HepG2 (cell line): ENCODE measurements around the gene CABLES2. TPM values are rescaled to one million over a fixed set of nuclear protein-coding genes. Genes with fewer than 3 reads are reported as not detected.
A peak's percentile ranks its signal among the peaks of the same experiment; 100 is the strongest.

Source experiments
- ATAC-seq: fragments of 200-7000 bp; cut with Tn5 transposase; 3 replicates; pipeline ENCODE4 v1.9.1; 2020; ENCODE audit warnings: mild to moderate bottlenecking, moderate library complexity
- BruUV-seq: library from RNA; stranded (reverse); fragments of 400-500 nt; replicated peaks from 2 replicates; lab custom pipeline; 2021; lab: Mats Ljungman, UMichigan
- CTCF ChIA-PET: fragments of 300-600 bp; formaldehyde crosslinking; extraction: SDS; loops from one replicate; lab custom pipeline; 2021; ENCODE audit warnings: low total read pairs, inconsistent platforms, low intra/inter-chr PET ratio; lab: Yijun Ruan, JAX
- POLR2A ChIA-PET: fragments of 350-600 bp; sonication (Branson Sonifier 250); formaldehyde crosslinking; loops from one replicate; lab custom pipeline; 2020; ENCODE audit warnings: antibody characterized with exemption, inconsistent platforms; lab: Yijun Ruan, JAX
- DNase-seq: peaks from one replicate; pipeline ENCODE4 v3.0.0-alpha.2; 2015; ENCODE audit warnings: low spot score
- FAIRE-seq: peaks from 3 replicates; lab custom pipeline; 2011; peaks lifted over from hg19 to GRCh38; lab: Jason Lieb, UNC
- H2AFZ ChIP-seq: one replicate; pipeline ENCODE4 v1.6.1; 2011; ENCODE audit warnings: low read length, inconsistent platforms
- H3K27ac ChIP-seq: fragments of 300-600 bp; 3 replicates; pipeline ENCODE4 v1.8.0; 2011; ENCODE audit warnings: mixed run types, mild to moderate bottlenecking, mixed read lengths, low read length, inconsistent platforms; ENCODE audit not compliant: insufficient read depth; ENCODE audit errors: extremely low read length
- H3K27me3 ChIP-seq, 2 experiments: fragments of 200-600 bp in 1 of 2; 2 replicates in 1 of 2; 3 replicates in 1 of 2; pipeline versions ENCODE4 v1.6.0 to v1.8.0; 2011; ENCODE audit warnings: low read length in 2 of 2, mild to moderate bottlenecking in 2 of 2, moderate library complexity in 2 of 2, inconsistent platforms in 1 of 2; ENCODE audit not compliant: insufficient read depth in 2 of 2, control insufficient read depth in 1 of 2
- H3K36me3 ChIP-seq, 2 experiments: fragments of 200-600 bp in 1 of 2; replicated peaks in 1 of 2; 2 replicates in 1 of 2; 3 replicates in 1 of 2; pipeline versions ENCODE4 v1.5.1 to v1.8.0; 2011; ENCODE audit warnings: low read length in 2 of 2, inconsistent platforms in 1 of 2; ENCODE audit not compliant: insufficient read depth in 2 of 2, control insufficient read depth in 1 of 2
- H3K4me1 ChIP-seq: 2 replicates; pipeline ENCODE4 v1.5.1; 2012; ENCODE audit warnings: low read length, inconsistent platforms; ENCODE audit not compliant: insufficient read depth
- H3K4me2 ChIP-seq: 2 replicates; pipeline ENCODE4 v1.6.0; 2011; ENCODE audit warnings: low read depth, low read length, inconsistent platforms
- H3K4me3 ChIP-seq, 3 experiments: fragments of 200-600 bp in 1 of 3; sonication (generic), shearing (Covaris generic) in 1 of 3; replicated peaks in 1 of 3; 2 replicates each; pipeline ENCODE4 v1.5.1; 2011 to 2016; ENCODE audit warnings: low read length in 3 of 3, inconsistent platforms in 2 of 3, low read depth in 2 of 3, mild to moderate bottlenecking in 2 of 3, control low read depth in 1 of 3, mixed read lengths in 1 of 3; ENCODE audit not compliant: insufficient read depth in 1 of 3
- H3K79me2 ChIP-seq: one replicate; pipeline ENCODE4 v1.6.1; 2011; ENCODE audit warnings: low read length, inconsistent platforms; ENCODE audit not compliant: insufficient read depth
- H3K9ac ChIP-seq: 2 replicates; pipeline ENCODE4 v1.6.0; 2011; ENCODE audit warnings: mild to moderate bottlenecking, low read depth, low read length, inconsistent platforms; ENCODE audit not compliant: insufficient read depth
- H3K9me3 ChIP-seq: 2 replicates; pipeline ENCODE4 v1.5.1; 2012; ENCODE audit warnings: mild to moderate bottlenecking, low read length
- H4K20me1 ChIP-seq: 2 replicates; pipeline ENCODE4 v1.6.0; 2011; ENCODE audit warnings: inconsistent platforms, mild to moderate bottlenecking, low read length, moderate library complexity; ENCODE audit not compliant: insufficient read depth
- BHLHE40 ChIP-seq: IDR thresholded peaks from 2 replicates; pipeline ENCODE4 v1.6.1; 2011; ENCODE audit warnings: low read length, improper control_type of control experiment
- CREB1 ChIP-seq, 2 experiments: fragments of 450-650 bp in 1 of 2; IDR thresholded peaks; 2 replicates each; pipeline ENCODE4 v1.6.1; 2016 to 2017; ENCODE audit warnings: control low read depth in 1 of 2, mild to moderate bottlenecking in 1 of 2, missing compliant biosample characterization in 1 of 2, missing genetic modification characterization in 1 of 2
- FOXM1 ChIP-seq: sonication (generic); formaldehyde crosslinking; IDR thresholded peaks from 2 replicates; pipeline ENCODE4 v1.5.0; 2020; ENCODE audit warnings: missing genetic modification reagents
- NFIC ChIP-seq: IDR thresholded peaks from 2 replicates; pipeline ENCODE4 v1.6.1; 2012; ENCODE audit warnings: mild to moderate bottlenecking, low read length, inconsistent platforms
- SATB2 ChIP-seq: sonication (generic); formaldehyde crosslinking; IDR thresholded peaks from 2 replicates; pipeline ENCODE4 v1.5.0; 2020; ENCODE audit warnings: missing genetic modification reagents
- USF2 ChIP-seq, 2 experiments: sonication (generic) in 1 of 2; formaldehyde crosslinking in 1 of 2; IDR thresholded peaks; 2 replicates each; pipeline versions ENCODE4 v1.5.1 to v1.6.1; 2011 to 2020; ENCODE audit warnings: borderline replicate concordance in 1 of 2, low read depth in 1 of 2, low read length in 1 of 2, mild to moderate bottlenecking in 1 of 2, missing genetic modification reagents in 1 of 2, moderate library complexity in 1 of 2
- ZNF749 ChIP-seq: sonication (generic); formaldehyde crosslinking; IDR thresholded peaks from 2 replicates; pipeline ENCODE4 v1.8.0; 2022; ENCODE audit warnings: mild to moderate bottlenecking, missing genetic modification reagents, moderate library complexity, borderline replicate concordance
- WGBS: methylation state at CpG from one replicate; pipeline ENCODE4 v1.1.6; 2017; ENCODE audit warnings: low lambda C conversion rate; 5-methylcytosine and 5-hydroxymethylcytosine counted together
- in situ Hi-C: cut with HindIII; loops from 2 replicates; pipeline ENCODE4 v1.10.0; 2017; ENCODE audit warnings: low pct_unique_long_range_greater_than_20kb; ENCODE audit not compliant: extremely low pct_ligation_motif_present
- intact Hi-C: fragments of 100-400 bp; cut with micrococcal nuclease; formaldehyde crosslinking; loops from one replicate; pipeline ENCODE4 v1.10.0; 2022; ENCODE audit not compliant: unreplicated experiment
- polyA plus RNA-seq, 8 experiments: library from polyadenylated mRNA; depleted of rRNA in 3 of 8; stranded (reverse) in 7 of 8; unstranded in 1 of 8; fragments of >200 nt; fragmentation: Illumina TruSeq in 4 of 8; extraction: Trizol in 4 of 8; gene quantifications; 2 replicates each; pipeline versions ENCODE4 v1.2.1 to v1.2.3, GENCODE V29; 2011 to 2016; ENCODE audit warnings: low read depth in 4 of 8, missing spikeins in 1 of 8, mixed read lengths in 1 of 8; ENCODE audit not compliant: insufficient read depth in 1 of 8
- total RNA-seq, 5 experiments: library from RNA; depleted of rRNA; stranded (reverse); fragments of >200 nt; fragmentation: Illumina TruSeq; extraction: Trizol; gene quantifications; 2 replicates each; pipeline ENCODE4 v1.2.3, GENCODE V29; 2016; ENCODE audit warnings: low read depth in 1 of 5
- TF ChIP-seq, protein P1 (sequence below): sonication (generic); formaldehyde crosslinking; conservative IDR thresholded peaks from 2 replicates; pipeline ENCODE4 v1.8.0; 2022; ENCODE audit warnings: missing genetic modification reagents

The CABLES2 gene
- total and polyA plus RNA-seq, 2 of the 13 experiments (the other 11 are each of a cell fraction or from before 2014, with no cell fraction given): 5.2 to 9.7 TPM

DNA sequence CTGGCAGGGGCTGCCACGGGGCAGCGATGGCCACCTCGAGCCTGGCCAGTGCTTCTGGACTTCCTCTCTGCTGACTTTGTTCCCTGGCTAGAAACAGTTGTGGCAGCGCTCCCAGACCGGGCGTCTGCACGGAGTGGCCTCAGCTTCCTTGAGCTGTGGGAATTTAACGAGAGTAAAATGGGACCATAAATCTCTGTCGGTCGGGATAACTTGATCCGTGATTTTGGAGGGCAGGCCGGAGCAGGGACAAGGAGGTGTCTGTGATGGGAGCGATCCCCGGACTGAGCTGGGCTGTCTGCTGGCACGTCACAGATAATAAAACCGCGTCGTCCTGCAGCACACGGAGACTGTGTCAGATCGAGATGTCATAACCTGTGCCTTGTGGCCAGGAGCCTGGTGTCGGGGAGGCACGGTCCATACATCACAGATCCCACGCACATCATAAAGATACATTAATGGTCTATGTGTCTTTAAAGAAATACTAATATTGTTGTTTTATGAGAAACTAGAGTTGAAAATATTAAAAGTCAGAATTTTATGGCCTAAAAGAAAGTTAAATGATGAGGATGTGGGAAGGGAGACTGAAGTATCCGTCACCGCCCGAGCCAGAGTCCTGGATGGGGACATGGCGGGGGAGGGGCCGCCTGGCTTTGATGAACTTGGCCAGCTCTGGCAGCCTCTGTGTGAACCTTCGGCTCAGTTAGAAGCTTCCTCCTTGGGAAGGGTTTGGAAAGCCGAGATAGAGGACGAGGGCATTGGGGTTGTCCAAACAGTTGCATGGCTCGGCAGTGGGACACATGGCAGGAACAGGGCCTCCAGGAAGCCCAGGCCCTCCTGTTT lies 26.8 kb upstream of the CABLES2 start:
- Histone ChIP-seq H3K4me1 (peaks cover 40% of the 10 kb centered on the region), H3K4me2 (no peak overlapping the region), H3K27ac (no peak overlapping the region), H3K27me3 (peaks cover 29 to 97% of the 10 kb centered on the region in 2 experiments), H3K36me3 (no peaks in the 10 kb centered on the region), H3K79me2 (no peaks in the 10 kb centered on the region), H3K9me3 (no peaks in the 10 kb centered on the region), H3K4me3 (no peak overlapping the region), H4K20me1 (peaks cover 16% of the 10 kb centered on the region; the same call in 1 of the 2 replicates), H3K9ac (no peak overlapping the region), H2AFZ (no peak overlapping the region)
- 52% methylated on average over 32 of the region's 32 CpGs for WGBS
- ChIA-PET POLR2A (no interaction called here), CTCF (no interaction called here)
- in situ Hi-C loops (no loop called here), intact Hi-C loops (no loop called here)
- ATAC-seq: no peak
- no peak for FAIRE-seq
- TF ChIP-seq CREB1 (IDR thresholded peaks at IDR 0.05) (0 out of 2 replicates have a peak, but pooled peaks have one; percentile 11), CREB1 (CRISPR knock-in tag; IDR thresholded peaks at IDR 0.05) (no peak), FOXM1 (no peak)
- no TSS peak for BruUV-seq
- DNase-seq: no peak

- DNase-seq: no peak
- no peak overlapping the region for H3K27ac ChIP-seq
- H3K9ac ChIP-seq: no peak overlapping the region
- H3K4me3 ChIP-seq: no peak overlapping the region
- no TSS peak for BruUV-seq
- H3K36me3 ChIP-seq: no peaks in the 10 kb centered on the region
- H3K27me3 ChIP-seq: peaks cover 22 to 95% of the 10 kb centered on the region in 2 experiments
- peaks cover 42% of the 10 kb centered on the region for H3K4me1 ChIP-seq
- intact Hi-C loops: no loop called here
- in situ Hi-C loops: no loop called here
- FAIRE-seq: peak; percentile 67
- H3K4me2 ChIP-seq: peak overlapping the region; percentile 18
- ChIA-PET CTCF (no interaction called here), POLR2A (interaction anchor here (0.7 to 1.6 kb wide), 2 partner anchors 18 to 21 kb away, joined by 3 read pairs; no protein-coding TSS in a partner anchor)
- WGBS: 5% methylated on average over 23 of the region's 23 CpGs
- TF ChIP-seq, protein P1, sequence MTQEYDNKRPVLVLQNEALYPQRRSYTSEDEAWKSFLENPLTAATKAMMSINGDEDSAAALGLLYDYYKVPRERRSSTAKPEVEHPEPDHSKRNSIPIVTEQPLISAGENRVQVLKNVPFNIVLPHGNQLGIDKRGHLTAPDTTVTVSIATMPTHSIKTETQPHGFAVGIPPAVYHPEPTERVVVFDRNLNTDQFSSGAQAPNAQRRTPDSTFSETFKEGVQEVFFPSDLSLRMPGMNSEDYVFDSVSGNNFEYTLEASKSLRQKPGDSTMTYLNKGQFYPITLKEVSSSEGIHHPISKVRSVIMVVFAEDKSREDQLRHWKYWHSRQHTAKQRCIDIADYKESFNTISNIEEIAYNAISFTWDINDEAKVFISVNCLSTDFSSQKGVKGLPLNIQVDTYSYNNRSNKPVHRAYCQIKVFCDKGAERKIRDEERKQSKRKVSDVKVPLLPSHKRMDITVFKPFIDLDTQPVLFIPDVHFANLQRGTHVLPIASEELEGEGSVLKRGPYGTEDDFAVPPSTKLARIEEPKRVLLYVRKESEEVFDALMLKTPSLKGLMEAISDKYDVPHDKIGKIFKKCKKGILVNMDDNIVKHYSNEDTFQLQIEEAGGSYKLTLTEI (CRISPR knock-in tag): no peak
- TF ChIP-seq NFIC (no peak), SATB2 (CRISPR knock-in tag) (no peak), BHLHE40 (0 out of 2 replicates have a peak, but pooled peaks have one; percentile 11), ZNF749 (CRISPR knock-in tag) (0 out of 2 replicates have a peak, but pooled peaks have one; percentile 10), USF2 (IDR thresholded peaks at IDR 0.05; ENCODE audit: low read depth, low read length) (peak; percentile 18; the same call in 1 of the 2 replicates), USF2 (CRISPR knock-in tag; IDR thresholded peaks at IDR 0.05; ENCODE audit: borderline replicate concordance) (no peak; the same call in 1 of the 2 replicates)
- H3K9me3 ChIP-seq: no peaks in the 10 kb centered on the region
- no peaks in the 10 kb centered on the region for H3K79me2 ChIP-seq
- peaks cover 9% of the 10 kb centered on the region; the same call in 1 of the 2 replicates for H4K20me1 ChIP-seq
- no peak for ATAC-seq
- no peak overlapping the region for H2AFZ ChIP-seq
These were observed 23.9 kb upstream of the CABLES2 start for GRCh38 chr20:62430866-62431447.
